MG63 (cell line): Measurements from ENCODE around the gene HTT-AS. TPM values are rescaled to one million over a fixed set of nuclear protein-coding genes. Genes with fewer than 3 reads are reported as not detected.

Experiments
- DNase-seq: peaks from one replicate; pipeline ENCODE4 v3.0.0-alpha.2; 2020
- H3K27me3 ChIP-seq: fragments of 250-450 bp; sonication (Bioruptor Pico); 2 replicates; pipeline ENCODE4 v1.5.1; 2020; ENCODE audit warnings: mild to moderate bottlenecking, moderate library complexity
- H3K36me3 ChIP-seq: fragments of 250-450 bp; sonication (Bioruptor Pico); 2 replicates; pipeline ENCODE4 v1.5.1; 2020; ENCODE audit warnings: mild to moderate bottlenecking, moderate library complexity
- H3K4me3 ChIP-seq: fragments of 250-450 bp; sonication (Bioruptor Pico); 2 replicates; pipeline ENCODE4 v1.5.1; 2020; ENCODE audit warnings: mild to moderate bottlenecking, moderate library complexity
- H3K9me3 ChIP-seq: fragments of 250-450 bp; sonication (Bioruptor Pico); 2 replicates; pipeline ENCODE4 v1.5.1; 2020; ENCODE audit warnings: mild to moderate bottlenecking, moderate library complexity
- total RNA-seq: library from RNA; depleted of rRNA; stranded (reverse); fragments of >200 nt; shearing (Covaris generic); gene quantifications from 2 replicates; pipeline ENCODE4 v1.2.3, GENCODE V29; 2014; ENCODE audit warnings: low replicate concordance; rRNA removed

The HTT-AS gene
- total RNA-seq, result not detected in 2 replicates

GRCh38 chr4:3074078-3074845, at the start of gene HTT-AS, which contains the start of gene HTT:
HTT-AS (minus strand) TSS chr4:3074538.
HTT (plus strand) TSS chr4:3074681; CDS start chr4:3074826, 145 bp downstream.
- Histone ChIP-seq H3K36me3 (no peaks in the 10 kb centered on the region), H3K4me3 (peak within 1 kb of the TSS; percentile 91)

GRCh38 chr4:3123181-3123671, 48.9 kb upstream of the HTT-AS start:
- no peak for DNase-seq
- Histone ChIP-seq H3K27me3 (no peaks in the 10 kb centered on the region), H3K9me3 (no peaks in the 10 kb centered on the region), H3K36me3 (no peaks in the 10 kb centered on the region), H3K4me3 (no peak overlapping the region)

More at GRCh38 chr4:3074078-3074845, at the start of gene HTT-AS, which contains the start of gene HTT:
- H3K27me3 ChIP-seq, result no peaks in the 10 kb centered on the region
- DNase-seq, result peak; percentile 88
- H3K9me3 ChIP-seq, result no peaks in the 10 kb centered on the region

GRCh38 chr4:3122081-3122563, 47.8 kb upstream of the HTT-AS start:
- H3K4me3 ChIP-seq, result no peak overlapping the region
- H3K36me3 ChIP-seq, result no peaks in the 10 kb centered on the region
- DNase-seq, result no peak
- no peaks in the 10 kb centered on the region for H3K9me3 ChIP-seq
- H3K27me3 ChIP-seq, result no peaks in the 10 kb centered on the region

GRCh38 chr4:3121596-3121995, 47.3 kb upstream of the HTT-AS start:
- Histone ChIP-seq H3K9me3 (no peaks in the 10 kb centered on the region), H3K36me3 (peaks cover 2% of the 10 kb centered on the region), H3K4me3 (no peak overlapping the region), H3K27me3 (no peaks in the 10 kb centered on the region)
- DNase-seq, result no peak

- Histone ChIP-seq H3K27me3 (no peaks in the 10 kb centered on the region), H3K36me3 (peaks cover 5% of the 10 kb centered on the region), H3K9me3 (no peaks in the 10 kb centered on the region), H3K4me3 (no peak overlapping the region)
- no peak for DNase-seq
Observed at GRCh38 chr4:3121110-3121509, 46.8 kb upstream of the HTT-AS start.

- no peaks in the 10 kb centered on the region for H3K9me3 ChIP-seq
- peaks cover 13% of the 10 kb centered on the region for H3K36me3 ChIP-seq
- no peaks in the 10 kb centered on the region for H3K27me3 ChIP-seq
- no peak overlapping the region for H3K4me3 ChIP-seq
- DNase-seq, result no peak
Observed at GRCh38 chr4:3119464-3119863, 45.1 kb upstream of the HTT-AS start.

GRCh38 chr4:3118312-3118711, 44.0 kb upstream of the HTT-AS start:
- H3K27me3 ChIP-seq, result no peaks in the 10 kb centered on the region
- DNase-seq, result no peak
- no peak overlapping the region for H3K4me3 ChIP-seq
- no peaks in the 10 kb centered on the region for H3K9me3 ChIP-seq
- H3K36me3 ChIP-seq, result peaks cover 13% of the 10 kb centered on the region

- Histone ChIP-seq H3K36me3 (peaks cover 13% of the 10 kb centered on the region), H3K4me3 (no peak overlapping the region), H3K9me3 (no peaks in the 10 kb centered on the region), H3K27me3 (no peaks in the 10 kb centered on the region)
- DNase-seq, result no peak
Observed at GRCh38 chr4:3116955-3117354, 42.6 kb upstream of the HTT-AS start.

GRCh38 chr4:3115637-3116270, 41.4 kb upstream of the HTT-AS start:
- Histone ChIP-seq H3K27me3 (no peaks in the 10 kb centered on the region), H3K36me3 (peaks cover 13% of the 10 kb centered on the region), H3K9me3 (no peaks in the 10 kb centered on the region), H3K4me3 (no peak overlapping the region)
- peak; percentile 10 for DNase-seq

GRCh38 chr4:3114377-3114776, 40.0 kb upstream of the HTT-AS start:
- peaks cover 13% of the 10 kb centered on the region for H3K36me3 ChIP-seq
- H3K27me3 ChIP-seq, result no peaks in the 10 kb centered on the region
- no peak for DNase-seq
- no peaks in the 10 kb centered on the region for H3K9me3 ChIP-seq
- H3K4me3 ChIP-seq, result no peak overlapping the region

- Histone ChIP-seq H3K9me3 (no peaks in the 10 kb centered on the region), H3K27me3 (no peaks in the 10 kb centered on the region), H3K4me3 (no peak overlapping the region), H3K36me3 (peaks cover 16% of the 10 kb centered on the region)
- DNase-seq, result no peak
Observed at GRCh38 chr4:3112609-3113469, 38.5 kb upstream of the HTT-AS start.

- DNase-seq, result no peak
- no peaks in the 10 kb centered on the region for H3K9me3 ChIP-seq
- no peaks in the 10 kb centered on the region for H3K27me3 ChIP-seq
- no peak overlapping the region for H3K4me3 ChIP-seq
- H3K36me3 ChIP-seq, result peaks cover 22% of the 10 kb centered on the region
Observed at GRCh38 chr4:3112201-3112600, 37.9 kb upstream of the HTT-AS start.

GRCh38 chr4:3111461-3111860, 37.1 kb upstream of the HTT-AS start:
- Histone ChIP-seq H3K27me3 (no peaks in the 10 kb centered on the region), H3K9me3 (no peaks in the 10 kb centered on the region), H3K36me3 (peaks cover 22% of the 10 kb centered on the region), H3K4me3 (no peak overlapping the region)
- DNase-seq, result no peak

- no peaks in the 10 kb centered on the region for H3K9me3 ChIP-seq
- H3K27me3 ChIP-seq, result no peaks in the 10 kb centered on the region
- DNase-seq, result no peak
- no peak overlapping the region for H3K4me3 ChIP-seq
- H3K36me3 ChIP-seq, result peaks cover 11% of the 10 kb centered on the region
Observed at GRCh38 chr4:3108211-3108610, 33.9 kb upstream of the HTT-AS start.

GRCh38 chr4:3107691-3108121, 33.4 kb upstream of the HTT-AS start:
- no peaks in the 10 kb centered on the region for H3K9me3 ChIP-seq
- no peak for DNase-seq
- no peaks in the 10 kb centered on the region for H3K27me3 ChIP-seq
- H3K36me3 ChIP-seq, result peaks cover 11% of the 10 kb centered on the region
- H3K4me3 ChIP-seq, result no peak overlapping the region

GRCh38 chr4:3107271-3107670, 32.9 kb upstream of the HTT-AS start:
- Histone ChIP-seq H3K36me3 (peaks cover 11% of the 10 kb centered on the region), H3K4me3 (no peak overlapping the region), H3K27me3 (no peaks in the 10 kb centered on the region), H3K9me3 (no peaks in the 10 kb centered on the region)
- no peak for DNase-seq
